HT1080 (cell line): ENCODE results near the gene PLAC8. TPM values are rescaled to one million over a fixed set of nuclear protein-coding genes. Genes with fewer than 3 reads are reported as not detected.
"Not testable (repeated sequence)": the region's sequence is repeated elsewhere in the genome, so short reads cannot be mapped to it uniquely, and the experiment has no call there.

Experiments
- DNase-seq: peaks from one replicate; pipeline ENCODE4 v3.0.0-alpha.2; 2015; ENCODE audit warnings: low read depth
- total RNA-seq: library from RNA; depleted of rRNA; stranded (reverse); fragments of >200 nt; shearing (Covaris generic); gene quantifications from 2 replicates; pipeline ENCODE4 v1.2.3, GENCODE V29; 2014

The PLAC8 gene
- total RNA-seq, 1 experiment from 2014 or later = not detected

- no peak for DNase-seq
Measured at GRCh38 chr4:83112678-83113428, 1.7 kb downstream of the PLAC8 start.

DNA sequence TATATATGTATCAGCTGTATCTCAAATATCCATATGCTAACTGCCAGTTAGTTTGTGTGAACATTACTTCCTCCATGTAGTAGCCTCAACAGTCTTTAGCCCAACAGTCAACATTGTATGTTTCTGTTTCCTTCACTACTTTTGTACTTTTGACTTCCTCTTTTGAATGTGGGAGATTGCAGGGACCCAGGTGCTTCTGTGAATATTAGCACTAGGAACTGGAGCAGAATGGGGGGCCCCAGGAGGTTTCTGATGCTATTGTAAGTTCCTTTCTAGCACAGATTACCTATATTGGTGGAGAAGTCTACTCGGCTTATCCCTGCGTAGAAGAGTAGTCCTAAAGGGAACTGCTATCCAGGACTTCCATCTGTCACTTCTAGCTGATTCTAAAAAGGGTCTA is 2.3 kb downstream of the PLAC8 start:
- DNase-seq = no peak

GRCh38 chr4:83111751-83112141 is 2.8 kb downstream of the PLAC8 start:
- DNase-seq = not testable (repeated sequence)

GRCh38 chr4:83110970-83111750 is 3.4 kb downstream of the PLAC8 start:
- no peak for DNase-seq

DNA sequence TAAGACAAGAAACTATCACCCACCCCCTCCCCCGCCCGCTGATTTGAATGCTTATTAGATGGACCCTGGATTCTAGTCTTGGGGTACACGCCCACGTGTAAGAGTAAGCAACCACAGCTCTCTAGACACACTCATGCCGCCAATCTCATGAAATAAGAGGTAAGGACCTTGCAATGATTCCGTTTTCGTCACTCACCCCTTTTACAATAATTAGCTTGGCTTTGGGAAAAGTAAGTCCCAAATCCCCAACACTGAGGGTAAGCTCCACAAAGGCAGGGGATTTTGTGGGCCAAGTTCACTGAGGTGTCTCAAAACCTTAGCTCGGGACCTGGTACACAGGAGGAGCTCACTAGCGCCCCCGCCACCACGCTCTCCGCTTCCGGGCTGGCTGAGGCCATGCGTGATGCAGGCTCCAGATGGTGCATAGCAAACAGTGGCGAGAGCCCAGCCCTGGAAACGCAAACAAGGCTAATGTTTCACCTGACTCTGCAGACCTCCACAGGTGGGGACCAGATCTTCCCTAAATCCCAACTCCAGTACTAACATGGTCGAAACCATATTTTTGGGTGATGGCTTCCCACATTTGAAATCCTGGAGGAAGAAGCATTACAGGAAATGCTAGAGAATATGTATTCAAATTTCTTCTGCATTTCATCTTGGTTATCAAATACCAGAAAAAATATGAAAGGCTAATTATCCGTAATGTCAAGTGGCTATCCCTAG is 4.1 kb downstream of the PLAC8 start:
- DNase-seq = peak; percentile 52

GRCh38 chr4:83109480-83110222 is 4.9 kb downstream of the PLAC8 start:
- no peak for DNase-seq

DNA sequence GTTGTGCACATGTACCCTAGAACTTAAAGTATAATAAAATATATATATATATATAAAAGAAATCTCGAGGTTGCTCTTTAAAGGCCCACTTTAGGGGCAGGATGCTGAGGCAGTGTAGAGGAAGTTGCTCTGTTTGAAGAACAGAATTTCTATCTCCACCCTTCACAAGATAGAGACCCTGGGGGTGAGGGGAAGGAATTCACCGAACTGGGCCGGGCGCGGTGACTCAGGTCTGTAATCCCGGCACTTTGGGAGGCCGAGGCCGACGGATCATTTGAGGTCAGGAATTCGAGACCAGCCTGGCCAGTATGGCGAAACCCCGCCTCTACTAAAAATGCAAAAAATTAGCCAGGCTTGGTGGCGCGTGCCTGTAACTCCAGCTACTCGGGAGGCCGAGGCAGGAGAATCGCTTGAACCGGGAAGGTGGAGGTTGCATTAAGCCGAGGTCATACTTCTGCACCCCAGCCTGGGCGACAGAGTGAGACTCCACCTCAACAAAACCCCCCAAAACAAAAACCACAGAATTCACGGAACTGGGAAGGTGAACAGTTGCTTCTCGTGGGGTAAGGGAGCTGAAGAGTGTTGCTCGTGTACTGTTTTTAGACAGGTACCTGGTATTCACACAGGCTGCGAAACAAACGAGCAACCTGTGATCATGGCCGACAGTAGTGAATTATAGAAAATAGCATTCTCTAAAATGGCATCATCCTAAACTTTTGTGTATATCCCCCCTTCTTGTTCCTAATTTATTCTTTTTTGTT is 6.2 kb downstream of the PLAC8 start:
- no peak for DNase-seq

GRCh38 chr4:83107631-83108030 is 6.9 kb downstream of the PLAC8 start:
- DNase-seq = no peak

GRCh38 chr4:83104991-83105390 is 9.5 kb downstream of the PLAC8 start:
- no peak for DNase-seq

GRCh38 chr4:83096397-83096796 is 18.1 kb downstream of the PLAC8 start:
- no peak for DNase-seq

- DNase-seq = no peak
Measured at GRCh38 chr4:83093060-83093640, 21.4 kb downstream of the PLAC8 start.

DNA sequence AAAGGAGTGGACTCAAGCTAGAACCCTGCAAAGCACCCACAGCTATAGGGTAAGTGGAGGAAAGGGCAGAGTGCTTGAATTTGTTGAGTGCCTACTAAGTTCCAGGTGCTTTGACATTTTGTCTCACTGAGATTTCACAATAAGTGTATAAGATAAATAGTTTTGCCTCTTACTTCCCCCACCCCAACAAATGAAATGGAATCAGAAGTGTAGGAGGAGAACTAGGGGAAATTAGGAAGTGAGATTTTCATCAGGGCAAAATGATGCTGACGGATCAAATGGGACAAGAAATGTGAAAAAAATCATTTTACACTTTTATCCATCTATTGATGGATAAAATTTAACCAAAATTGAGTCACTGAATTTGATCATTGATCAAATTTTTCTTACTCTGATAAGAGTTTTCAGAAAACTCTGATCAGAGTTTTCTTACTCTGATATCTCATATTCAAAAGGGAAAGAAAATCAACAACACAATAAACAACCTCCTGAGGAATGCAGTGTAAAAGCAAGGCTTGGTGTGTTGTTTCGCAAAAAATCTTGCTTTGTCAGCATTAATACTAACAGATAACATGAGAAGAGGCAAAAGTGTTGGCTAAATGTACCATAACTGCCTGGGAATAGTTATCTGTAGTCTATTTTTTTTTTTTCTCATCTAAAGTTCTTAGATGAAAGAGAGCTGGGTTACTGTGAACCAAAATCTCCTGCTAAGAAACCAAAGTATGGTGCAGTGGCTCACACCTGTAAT is 24.9 kb downstream of the PLAC8 start:
- DNase-seq = no peak

GRCh38 chr4:83084956-83085355 is 29.6 kb downstream of the PLAC8 start:
- not testable (repeated sequence) for DNase-seq

GRCh38 chr4:83083925-83084475 is 30.5 kb downstream of the PLAC8 start:
- DNase-seq = no peak

DNA sequence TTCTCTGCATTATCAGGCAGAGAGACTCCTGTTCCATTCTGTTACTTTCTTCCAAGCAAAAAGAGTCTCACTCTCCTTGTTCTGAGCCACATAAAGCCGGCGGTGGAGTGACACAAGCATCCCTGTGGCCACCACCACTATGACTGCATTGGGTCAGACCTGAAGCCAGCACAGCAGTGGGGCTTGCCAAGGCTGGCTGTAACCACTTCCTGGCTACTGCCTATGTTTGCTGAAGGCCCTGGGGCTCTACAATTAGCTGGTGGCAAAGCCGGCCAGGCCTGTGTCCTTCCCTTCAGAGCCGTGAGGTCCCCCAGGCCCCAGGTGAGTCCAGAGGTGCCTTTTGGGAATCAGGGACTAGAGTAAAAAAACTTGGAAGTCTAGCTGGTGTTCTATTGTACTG is 31.8 kb downstream of the PLAC8 start:
- peak; percentile 69 for DNase-seq

DNA sequence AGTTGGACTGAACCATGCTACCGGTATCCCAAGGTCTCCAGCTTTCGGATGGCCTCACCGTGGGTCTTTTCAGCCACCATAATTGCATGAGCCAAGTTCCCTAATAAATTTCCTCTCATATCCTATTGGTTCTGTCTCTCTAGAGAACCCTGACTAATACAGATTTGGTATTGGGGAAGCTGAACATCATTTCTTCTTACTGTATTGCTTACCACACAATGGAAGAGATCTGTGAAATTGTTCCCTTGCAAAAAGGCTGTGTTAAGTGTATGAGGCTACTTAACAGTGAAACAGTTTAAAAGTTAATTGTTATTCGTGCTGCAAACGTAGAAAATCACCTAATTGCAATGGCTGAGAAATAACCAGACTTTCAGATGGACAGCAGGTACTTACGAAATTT is 34.0 kb downstream of the PLAC8 start:
- DNase-seq = no peak

DNA sequence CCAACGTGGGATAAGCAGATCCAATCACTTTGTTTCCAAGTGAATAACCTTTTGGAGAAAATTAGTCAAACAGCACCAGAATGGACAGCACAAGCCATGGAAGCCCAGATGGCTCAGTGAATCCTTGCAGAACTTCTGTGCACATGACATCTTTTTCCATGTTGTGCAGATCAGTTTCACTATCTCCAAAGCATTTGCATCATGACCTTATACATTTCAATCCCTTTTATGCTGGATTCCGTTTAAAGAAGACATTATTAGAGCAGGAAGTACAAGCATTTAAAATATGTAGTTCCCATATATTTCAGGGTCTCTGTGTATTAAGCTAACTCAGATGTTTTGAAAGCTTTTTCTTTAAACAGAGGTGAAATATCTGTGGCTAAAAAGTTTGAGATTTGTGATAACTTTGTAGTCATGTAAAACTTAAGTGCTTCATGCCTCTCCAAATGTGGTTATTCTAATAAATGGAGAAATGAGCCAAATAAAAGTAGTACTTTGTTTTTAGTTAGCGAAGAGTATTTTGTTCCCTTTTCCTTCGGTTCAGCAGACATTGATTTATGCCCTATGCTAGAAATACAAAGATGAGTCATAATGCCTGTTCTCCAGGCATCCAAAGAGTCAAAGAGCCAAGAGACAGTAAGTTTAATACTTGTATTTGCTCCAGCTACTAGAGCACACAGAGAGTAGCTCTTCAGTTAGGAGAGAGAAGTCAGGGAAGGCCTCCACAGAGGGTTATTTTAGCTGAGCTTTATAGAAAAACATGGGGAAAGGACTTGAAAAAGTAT is 39.0 kb downstream of the PLAC8 start:
- peak; percentile 10 for DNase-seq

DNA sequence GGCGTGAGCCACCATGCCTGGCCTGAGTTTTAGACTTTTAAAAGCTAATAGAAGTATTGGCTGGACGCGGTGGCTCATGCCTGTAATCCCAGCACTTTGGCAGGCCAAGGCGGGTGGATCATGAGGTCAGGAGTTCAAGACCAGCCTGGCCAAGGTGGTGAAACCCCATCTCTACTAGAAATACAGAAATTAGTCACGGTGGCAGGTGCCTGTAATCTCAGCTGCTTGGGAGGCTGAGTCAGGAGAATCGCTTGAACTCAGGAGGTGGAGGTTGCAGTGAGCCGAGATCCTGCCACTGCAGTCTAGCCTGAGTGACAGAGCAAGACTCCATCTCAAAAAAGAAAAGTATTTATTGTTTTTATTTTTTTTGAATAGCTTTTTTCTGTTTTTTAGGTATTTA is 39.7 kb downstream of the PLAC8 start:
- DNase-seq = not testable (repeated sequence)
